ENCODE results near the gene COX6B2. TPM values are rescaled to one million over a fixed set of nuclear protein-coding genes. Genes with fewer than 3 reads are reported as not detected.
"Not testable (repeated sequence)": the region's sequence is repeated elsewhere in the genome, so short reads cannot be mapped to it uniquely, and the experiment has no call there.

Gene COX6B2
- total RNA-seq, 2 donors from 2014 or later, result 0.62 to 1.4 TPM

- Mint-ChIP-seq H3K27me3 (peaks cover 2% of the 10 kb centered on the region), H3K27ac (peak within 1 kb of the TSS; percentile 93), H3K4me1 (peaks cover 20% of the 10 kb centered on the region), H3K4me3 (peak within 1 kb of the TSS; percentile 99), H3K36me3 (ENCODE audit: low read depth) (peaks cover 2% of the 10 kb centered on the region)
- ATAC-seq (peak; percentile 76), DNase-seq (peak; percentile 99 to 100 (median 100))
- no peaks in the 10 kb centered on the region for H3K9me3 ChIP-seq (ENCODE audit: control insufficient read depth, low read length, poor library complexity, severe bottlenecking)
These were observed 15.2 kb downstream of the COX6B2 start, which contains the start of gene KMT5C for GRCh38 chr19:55339105-55339888. TSS of gene KMT5C (plus strand) at chr19:55339876. CDS start at chr19:55341937, 2,061 bp downstream.

GRCh38 chr19:55336101-55336500 is 18.4 kb downstream of the COX6B2 start:
- no peak for DNase-seq
- peaks cover 16% of the 10 kb centered on the region for H3K4me1 Mint-ChIP-seq
- H3K36me3 Mint-ChIP-seq (ENCODE audit: low read depth), result peaks cover 2% of the 10 kb centered on the region
- ATAC-seq, result no peak
- no peaks in the 10 kb centered on the region for H3K9me3 ChIP-seq (ENCODE audit: control insufficient read depth, low read length, poor library complexity, severe bottlenecking)
- no peak overlapping the region for H3K4me3 Mint-ChIP-seq
- peaks cover 11% of the 10 kb centered on the region for H3K27me3 Mint-ChIP-seq
- H3K27ac Mint-ChIP-seq, result peak overlapping the region; percentile 59

- ATAC-seq, result no peak
- H3K9me3 ChIP-seq (ENCODE audit: control insufficient read depth, low read length, poor library complexity, severe bottlenecking), result no peaks in the 10 kb centered on the region
These were observed 20.6 kb downstream of the COX6B2 start for GRCh38 chr19:55333870-55334269.

GRCh38 chr19:55329791-55330190 is 24.7 kb downstream of the COX6B2 start:
- not testable (repeated sequence) for DNase-seq; ATAC-seq; H3K4me1 Mint-ChIP-seq; H3K27ac Mint-ChIP-seq; H3K4me3 Mint-ChIP-seq; H3K9me3 ChIP-seq (ENCODE audit: control insufficient read depth, low read length, poor library complexity, severe bottlenecking); H3K36me3 Mint-ChIP-seq (ENCODE audit: low read depth)
- peaks cover 14% of the 10 kb centered on the region for H3K27me3 Mint-ChIP-seq

More at GRCh38 chr19:55333870-55334269, 20.6 kb downstream of the COX6B2 start:
- DNase-seq, result no peak
- Mint-ChIP-seq H3K27me3 (peaks cover 11% of the 10 kb centered on the region), H3K36me3 (ENCODE audit: low read depth) (no peaks in the 10 kb centered on the region), H3K27ac (no peak overlapping the region), H3K4me3 (no peak overlapping the region), H3K4me1 (peaks cover 4% of the 10 kb centered on the region)

GRCh38 chr19:55328774-55329318 is 25.7 kb downstream of the COX6B2 start:
- DNase-seq; H3K36me3 Mint-ChIP-seq (ENCODE audit: low read depth); H3K27me3 Mint-ChIP-seq; H3K4me1 Mint-ChIP-seq; ATAC-seq; H3K9me3 ChIP-seq (ENCODE audit: control insufficient read depth, low read length, poor library complexity, severe bottlenecking); H3K4me3 Mint-ChIP-seq: not testable (repeated sequence)
- peak overlapping the region; percentile 60 for H3K27ac Mint-ChIP-seq

GRCh38 chr19:55325172-55325571 is 29.3 kb downstream of the COX6B2 start, which contains the start of gene TMEM150B:
TSS of gene TMEM150B (minus strand) at chr19:55325341. CDS start at chr19:55321036, 4,305 bp downstream.
- ATAC-seq (peak; percentile 39), DNase-seq (no peak)
- H3K9me3 ChIP-seq (ENCODE audit: control insufficient read depth, low read length, poor library complexity, severe bottlenecking), result no peaks in the 10 kb centered on the region
- H3K27me3 Mint-ChIP-seq, result peaks cover 25% of the 10 kb centered on the region
- H3K36me3 Mint-ChIP-seq (ENCODE audit: low read depth), result no peaks in the 10 kb centered on the region
- H3K27ac Mint-ChIP-seq, result no peak within 1 kb of the TSS
- H3K4me1 Mint-ChIP-seq, result peaks cover 8% of the 10 kb centered on the region
- H3K4me3 Mint-ChIP-seq, result peak within 1 kb of the TSS; percentile 33

- H3K9me3 ChIP-seq (ENCODE audit: control insufficient read depth, low read length, poor library complexity, severe bottlenecking), result no peaks in the 10 kb centered on the region
- Mint-ChIP-seq H3K4me1 (peaks cover 8% of the 10 kb centered on the region), H3K27me3 (peaks cover 25% of the 10 kb centered on the region), H3K36me3 (ENCODE audit: low read depth) (no peaks in the 10 kb centered on the region), H3K4me3 (peak overlapping the region; percentile 33), H3K27ac (no peak overlapping the region)
- DNase-seq (no peak), ATAC-seq (no peak)
These were observed 29.9 kb downstream of the COX6B2 start for GRCh38 chr19:55324662-55325061.

GRCh38 chr19:55322204-55322885 is 32.2 kb downstream of the COX6B2 start:
- H3K4me3 Mint-ChIP-seq, result no peak overlapping the region
- H3K9me3 ChIP-seq (ENCODE audit: control insufficient read depth, low read length, poor library complexity, severe bottlenecking), result no peaks in the 10 kb centered on the region
- DNase-seq (no peak), ATAC-seq (no peak)
- H3K4me1 Mint-ChIP-seq, result peaks cover 8% of the 10 kb centered on the region
- peak overlapping the region; percentile 84 for H3K27ac Mint-ChIP-seq
- no peaks in the 10 kb centered on the region for H3K36me3 Mint-ChIP-seq (ENCODE audit: low read depth)
- H3K27me3 Mint-ChIP-seq, result peaks cover 25% of the 10 kb centered on the region

GRCh38 chr19:55321466-55322137 is 32.9 kb downstream of the COX6B2 start:
- no peaks in the 10 kb centered on the region for H3K9me3 ChIP-seq (ENCODE audit: control insufficient read depth, low read length, poor library complexity, severe bottlenecking)
- DNase-seq, result no peak
- Mint-ChIP-seq H3K27me3 (peaks cover 25% of the 10 kb centered on the region), H3K4me1 (peaks cover 8% of the 10 kb centered on the region), H3K4me3 (no peak overlapping the region), H3K36me3 (ENCODE audit: low read depth) (no peaks in the 10 kb centered on the region), H3K27ac (peak overlapping the region; percentile 29)
- no peak for ATAC-seq

GRCh38 chr19:55320844-55321419 is 33.6 kb downstream of the COX6B2 start:
- no peak for DNase-seq
- Mint-ChIP-seq H3K36me3 (ENCODE audit: low read depth) (no peaks in the 10 kb centered on the region), H3K4me3 (no peak overlapping the region), H3K27ac (no peak overlapping the region), H3K4me1 (peaks cover 8% of the 10 kb centered on the region), H3K27me3 (peaks cover 25% of the 10 kb centered on the region)
- no peak for ATAC-seq
- no peaks in the 10 kb centered on the region for H3K9me3 ChIP-seq (ENCODE audit: control insufficient read depth, low read length, poor library complexity, severe bottlenecking)

GRCh38 chr19:55319785-55320184 is 34.7 kb downstream of the COX6B2 start:
- no peaks in the 10 kb centered on the region for H3K9me3 ChIP-seq (ENCODE audit: control insufficient read depth, low read length, poor library complexity, severe bottlenecking)
- Mint-ChIP-seq H3K27ac (no peak overlapping the region), H3K27me3 (peaks cover 22% of the 10 kb centered on the region), H3K36me3 (ENCODE audit: low read depth) (no peaks in the 10 kb centered on the region), H3K4me3 (no peak overlapping the region), H3K4me1 (peaks cover 8% of the 10 kb centered on the region)
- no peak for ATAC-seq
- DNase-seq, result no peak

- Mint-ChIP-seq H3K27me3 (peaks cover 5% of the 10 kb centered on the region), H3K27ac (no peak overlapping the region), H3K4me1 (peaks cover 3% of the 10 kb centered on the region), H3K4me3 (no peak overlapping the region), H3K36me3 (ENCODE audit: low read depth) (no peaks in the 10 kb centered on the region)
- no peaks in the 10 kb centered on the region for H3K9me3 ChIP-seq (ENCODE audit: control insufficient read depth, low read length, poor library complexity, severe bottlenecking)
- ATAC-seq (no peak), DNase-seq (no peak)
These were observed 37.9 kb downstream of the COX6B2 start for GRCh38 chr19:55316646-55317045.

All from T-helper 17 cell (primary cell).